ENCODE data around the gene EPB41L3. TPM values are rescaled to one million over a fixed set of nuclear protein-coding genes. Genes with fewer than 3 reads are reported as not detected.

Gene EPB41L3
- polyA plus RNA-seq, 1 donor (not counting 4 experiments of a cell fraction or from before 2014, with no cell fraction given) = 0.39 TPM

DNA sequence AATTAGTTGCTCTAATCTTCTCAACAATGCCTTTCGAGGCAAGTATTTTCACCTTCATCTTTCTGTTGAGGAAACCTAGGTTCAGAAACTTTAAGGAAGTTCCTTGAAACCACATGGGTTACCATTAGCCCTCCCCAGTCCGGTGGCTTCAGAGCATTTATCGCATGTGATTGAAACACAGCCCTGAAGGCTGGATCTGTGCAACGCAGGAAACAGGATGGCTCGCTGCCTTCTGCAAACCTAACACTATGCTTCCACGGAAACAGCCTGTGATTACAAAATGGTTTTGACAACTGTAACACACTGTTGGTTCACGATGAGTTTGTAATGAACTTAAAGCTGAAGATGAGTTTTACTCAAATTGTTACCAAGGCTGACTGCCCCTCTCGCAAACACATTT is 68.5 kb downstream of the EPB41L3 start:
- dilution Hi-C loops (cut with MboI; ENCODE audit: extremely low pct_ligation_motif_present, low sequenced_read_pairs) = no loop called here
- FAIRE-seq = no peak
- TF ChIP-seq, protein P1, sequence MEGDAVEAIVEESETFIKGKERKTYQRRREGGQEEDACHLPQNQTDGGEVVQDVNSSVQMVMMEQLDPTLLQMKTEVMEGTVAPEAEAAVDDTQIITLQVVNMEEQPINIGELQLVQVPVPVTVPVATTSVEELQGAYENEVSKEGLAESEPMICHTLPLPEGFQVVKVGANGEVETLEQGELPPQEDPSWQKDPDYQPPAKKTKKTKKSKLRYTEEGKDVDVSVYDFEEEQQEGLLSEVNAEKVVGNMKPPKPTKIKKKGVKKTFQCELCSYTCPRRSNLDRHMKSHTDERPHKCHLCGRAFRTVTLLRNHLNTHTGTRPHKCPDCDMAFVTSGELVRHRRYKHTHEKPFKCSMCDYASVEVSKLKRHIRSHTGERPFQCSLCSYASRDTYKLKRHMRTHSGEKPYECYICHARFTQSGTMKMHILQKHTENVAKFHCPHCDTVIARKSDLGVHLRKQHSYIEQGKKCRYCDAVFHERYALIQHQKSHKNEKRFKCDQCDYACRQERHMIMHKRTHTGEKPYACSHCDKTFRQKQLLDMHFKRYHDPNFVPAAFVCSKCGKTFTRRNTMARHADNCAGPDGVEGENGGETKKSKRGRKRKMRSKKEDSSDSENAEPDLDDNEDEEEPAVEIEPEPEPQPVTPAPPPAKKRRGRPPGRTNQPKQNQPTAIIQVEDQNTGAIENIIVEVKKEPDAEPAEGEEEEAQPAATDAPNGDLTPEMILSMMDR (optimal IDR thresholded peaks at IDR 0.05 in 1 of 3, IDR thresholded peaks at IDR 0.05 in 1 of 3, conservative IDR thresholded peaks at IDR 0.05 in 1 of 3; ENCODE audit: extremely low read depth in 1 of 3, insufficient read depth in 2 of 3, low read length in 3 of 3) = no peak
- TF ChIP-seq EZH2 (IDR thresholded peaks at IDR 0.05; ENCODE audit: low read length) = no peak

GRCh38 chr18:5469340-5469739 is 74.5 kb downstream of the EPB41L3 start:
- Histone ChIP-seq H3K4me3 (ENCODE audit: control insufficient read depth in 2 of 3, extremely low read depth in 1 of 3, insufficient read depth in 2 of 3, low read depth in 1 of 3, low read length in 3 of 3) (no peak overlapping the region), H3K4me2 (ENCODE audit: control insufficient read depth, extremely low read depth, insufficient read depth, low read depth, low read length) (no peak overlapping the region), H3K27me3 (ENCODE audit: control insufficient read depth, extremely low read depth, insufficient read depth, low read length) (no peaks in the 10 kb centered on the region), H3K36me3 (ENCODE audit: control insufficient read depth in 2 of 2, extremely low read depth in 1 of 2, insufficient read depth in 2 of 2, low read length in 2 of 2) (no peaks in the 10 kb centered on the region), H3K9ac (ENCODE audit: control insufficient read depth, extremely low read depth, insufficient read depth, low read length) (no peak overlapping the region), H3K79me2 (ENCODE audit: control insufficient read depth, insufficient read depth, low read length) (no peaks in the 10 kb centered on the region), H3K4me1 (ENCODE audit: control insufficient read depth, extremely low read depth, insufficient read depth, low read length) (no peaks in the 10 kb centered on the region), H3K27ac (ENCODE audit: control insufficient read depth, insufficient read depth, low read length) (no peak overlapping the region), H4K20me1 (ENCODE audit: control insufficient read depth, extremely low read depth, insufficient read depth, low read length) (no peaks in the 10 kb centered on the region), H3K9me1 (ENCODE audit: control insufficient read depth, extremely low read depth, insufficient read depth, low read length) (no peaks in the 10 kb centered on the region), H3K9me3 (ENCODE audit: control insufficient read depth, low read depth, low read length) (no peaks in the 10 kb centered on the region), H2AFZ (ENCODE audit: control insufficient read depth, low read length) (no peak overlapping the region)
- FAIRE-seq (no peak), DNase-seq (ENCODE audit: low read depth, low spot score) (peak; percentile 25)
- dilution Hi-C loops (cut with MboI; ENCODE audit: extremely low pct_ligation_motif_present, low sequenced_read_pairs) = no loop called here
- TF ChIP-seq, protein P1 (optimal IDR thresholded peaks at IDR 0.05 in 1 of 3, IDR thresholded peaks at IDR 0.05 in 1 of 3, conservative IDR thresholded peaks at IDR 0.05 in 1 of 3; ENCODE audit: extremely low read depth in 1 of 3, insufficient read depth in 2 of 3, low read length in 3 of 3) = no peak
- TF ChIP-seq EZH2 (IDR thresholded peaks at IDR 0.05; ENCODE audit: low read length) = no peak

More for the DNA sequence above, 68.5 kb downstream of the EPB41L3 start:
- Histone ChIP-seq H3K4me1 (ENCODE audit: control insufficient read depth, extremely low read depth, insufficient read depth, low read length) (no peaks in the 10 kb centered on the region), H3K27me3 (ENCODE audit: control insufficient read depth, extremely low read depth, insufficient read depth, low read length) (no peaks in the 10 kb centered on the region), H3K27ac (ENCODE audit: control insufficient read depth, insufficient read depth, low read length) (no peak overlapping the region), H3K36me3 (ENCODE audit: control insufficient read depth in 2 of 2, extremely low read depth in 1 of 2, insufficient read depth in 2 of 2, low read length in 2 of 2) (no peaks in the 10 kb centered on the region), H3K79me2 (ENCODE audit: control insufficient read depth, insufficient read depth, low read length) (no peaks in the 10 kb centered on the region), H3K9me1 (ENCODE audit: control insufficient read depth, extremely low read depth, insufficient read depth, low read length) (no peaks in the 10 kb centered on the region), H2AFZ (ENCODE audit: control insufficient read depth, low read length) (no peak overlapping the region), H3K4me3 (ENCODE audit: control insufficient read depth in 2 of 3, extremely low read depth in 1 of 3, insufficient read depth in 2 of 3, low read depth in 1 of 3, low read length in 3 of 3) (no peak overlapping the region), H3K9me3 (ENCODE audit: control insufficient read depth, low read depth, low read length) (no peaks in the 10 kb centered on the region), H4K20me1 (ENCODE audit: control insufficient read depth, extremely low read depth, insufficient read depth, low read length) (no peaks in the 10 kb centered on the region), H3K4me2 (ENCODE audit: control insufficient read depth, extremely low read depth, insufficient read depth, low read depth, low read length) (no peak overlapping the region), H3K9ac (ENCODE audit: control insufficient read depth, extremely low read depth, insufficient read depth, low read length) (no peak overlapping the region)
- DNase-seq (ENCODE audit: low read depth, low spot score) = no peak

Data from keratinocyte (primary cell).